ENCODE results near the gene RAB37.

DNA sequence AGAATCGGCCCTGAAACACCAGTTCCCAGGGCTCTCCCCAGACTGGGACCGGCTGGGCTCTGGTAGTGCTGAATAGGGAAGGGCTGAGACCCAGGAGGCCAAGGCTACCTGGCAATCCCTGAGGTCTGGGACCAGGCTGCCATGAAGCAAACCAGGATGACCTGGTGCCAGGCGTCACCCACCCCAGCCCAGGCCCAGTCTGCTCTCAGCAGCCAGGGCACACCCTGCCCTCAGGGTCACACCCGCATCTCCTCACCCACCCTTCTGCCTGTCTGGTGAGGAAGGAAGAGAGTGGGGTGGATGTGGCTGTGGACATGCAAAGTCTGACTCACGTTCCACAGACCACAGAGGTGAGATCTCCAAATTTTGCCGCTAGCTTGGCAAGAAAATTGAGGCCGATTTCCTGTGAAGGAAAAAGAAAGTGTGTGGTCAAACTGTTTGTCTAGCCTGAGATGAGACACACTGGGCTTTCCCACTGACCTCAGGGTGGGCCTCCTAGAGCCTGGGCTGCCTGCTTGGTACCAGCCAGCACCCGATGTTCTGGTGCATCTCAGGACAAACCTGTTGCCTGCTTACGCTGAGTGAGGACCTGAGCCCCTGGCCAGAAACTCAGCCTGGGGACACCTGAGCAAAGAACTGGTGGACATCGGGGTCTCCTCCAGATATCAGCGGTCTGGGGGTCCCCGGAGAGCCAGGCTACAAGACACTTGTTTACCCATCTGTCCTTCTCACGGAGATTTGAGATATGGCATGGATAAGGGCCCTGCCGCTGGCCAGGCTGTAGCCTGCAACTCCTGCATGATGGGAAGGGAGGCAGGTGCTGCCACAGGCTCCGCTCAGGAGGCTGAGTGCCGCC, 6.3 kb upstream of the RAB37 start:
- TF ChIP-seq FOXK2 (IDR thresholded peaks at IDR 0.05) (no peak), TARDBP (IDR thresholded peaks at IDR 0.05) (no peak), LEF1 (IDR thresholded peaks at IDR 0.05; ENCODE audit: borderline replicate concordance) (no peak), ZNF384 (IDR thresholded peaks at IDR 0.05) (no peak), FOXM1 (IDR thresholded peaks at IDR 0.05; ENCODE audit: borderline replicate concordance) (no peak), ARNT (IDR thresholded peaks at IDR 0.05) (no peak), SP1 (IDR thresholded peaks at IDR 0.05) (no peak), NFRKB (IDR thresholded peaks at IDR 0.05) (no peak), FOXA1 (IDR thresholded peaks at IDR 0.05) (no peak)
